Neuronal stem cell (in vitro differentiated cells): ENCODE data around the gene CRYBG2.
A peak's percentile ranks its signal among the peaks of the same experiment; 100 is the strongest.

Experiments used
- DNase-seq: peaks from one replicate; pipeline ENCODE4 v3.0.0-alpha.2; 2013; ENCODE audit warnings: low spot score
- H2AFZ ChIP-seq: one replicate; pipeline ENCODE4 v1.6.1; 2013; ENCODE audit warnings: mild to moderate bottlenecking, low read length, inconsistent platforms
- H2AK5ac ChIP-seq: 2 replicates; pipeline ENCODE4 v1.6.1; 2013; ENCODE audit warnings: low read depth, mild to moderate bottlenecking, inconsistent platforms, low read length, moderate library complexity, mixed read lengths
- H2BK120ac ChIP-seq: 2 replicates; pipeline ENCODE4 v1.6.1; 2013; ENCODE audit warnings: low read depth, mild to moderate bottlenecking, inconsistent platforms, low read length, moderate library complexity, mixed read lengths
- H2BK12ac ChIP-seq: one replicate; pipeline ENCODE4 v1.6.1; 2013; ENCODE audit warnings: low read length, inconsistent platforms
- H2BK15ac ChIP-seq: 2 replicates; pipeline ENCODE4 v1.6.1; 2013; ENCODE audit warnings: mild to moderate bottlenecking, low read length, inconsistent platforms, mixed read lengths
- H2BK5ac ChIP-seq: one replicate; pipeline ENCODE4 v1.6.1; 2013; ENCODE audit warnings: inconsistent platforms, mild to moderate bottlenecking, low read length, moderate library complexity
- H3K14ac ChIP-seq: one replicate; pipeline ENCODE4 v1.6.1; 2013; ENCODE audit warnings: low read length, inconsistent platforms
- H3K18ac ChIP-seq: 2 replicates; pipeline ENCODE4 v1.6.1; 2013; ENCODE audit warnings: low read length, inconsistent platforms
- H3K23ac ChIP-seq: 2 replicates; pipeline ENCODE4 v1.6.1; 2013; ENCODE audit warnings: low read depth, mild to moderate bottlenecking, mixed read lengths, low read length, inconsistent platforms; ENCODE audit not compliant: poor library complexity
- H3K27ac ChIP-seq: replicated peaks from 3 replicates; pipeline ENCODE4 v1.5.1; 2013; ENCODE audit warnings: low read length, inconsistent platforms
- H3K27me3 ChIP-seq, 3 experiments: 2 replicates each; pipeline ENCODE4 v1.6.1; 2013; ENCODE audit warnings: low read length in 3 of 3, mild to moderate bottlenecking in 2 of 3, inconsistent platforms in 1 of 3, low read depth in 1 of 3, mixed read lengths in 1 of 3, moderate library complexity in 1 of 3; ENCODE audit not compliant: control insufficient read depth in 3 of 3, insufficient read depth in 3 of 3
- H3K36me3 ChIP-seq, 2 donors: replicated peaks in 1 of 2; 2 replicates each; pipeline ENCODE4 v1.6.1; 2013; ENCODE audit warnings: low read length in 2 of 2; ENCODE audit not compliant: control insufficient read depth in 2 of 2, insufficient read depth in 2 of 2
- H3K4ac ChIP-seq: 2 replicates; pipeline ENCODE4 v1.6.1; 2013; ENCODE audit warnings: inconsistent platforms, mild to moderate bottlenecking, low read length, moderate library complexity
- H3K4me1 ChIP-seq, 2 donors: 1 replicate in 1 of 2; 2 replicates in 1 of 2; pipeline ENCODE4 v1.6.1; 2013; ENCODE audit warnings: low read length in 2 of 2, low read depth in 1 of 2; ENCODE audit not compliant: control insufficient read depth in 2 of 2, insufficient read depth in 1 of 2
- H3K4me2 ChIP-seq: one replicate; pipeline ENCODE4 v1.6.1; 2013; ENCODE audit warnings: mild to moderate bottlenecking, low read length, inconsistent platforms; ENCODE audit not compliant: insufficient read depth, poor library complexity, severe bottlenecking
- H3K4me3 ChIP-seq, 2 donors: 2 replicates each; pipeline ENCODE4 v1.5.1; 2013; ENCODE audit warnings: low read length in 2 of 2, mild to moderate bottlenecking in 2 of 2, inconsistent platforms in 1 of 2, moderate library complexity in 1 of 2
- H3K79me1 ChIP-seq: one replicate; pipeline ENCODE4 v1.6.1; 2013; ENCODE audit warnings: low read depth, mild to moderate bottlenecking, inconsistent platforms, low read length, moderate library complexity
- H3K9ac ChIP-seq: one replicate; pipeline ENCODE4 v1.6.1; 2013; ENCODE audit warnings: mild to moderate bottlenecking, low read depth, low read length, inconsistent platforms; ENCODE audit not compliant: poor library complexity
- H3K9me3 ChIP-seq, 2 donors: replicated peaks in 1 of 2; 2 replicates each; pipeline versions ENCODE3 to v1.6.1; 2013; ENCODE audit warnings: low read length in 2 of 2, mild to moderate bottlenecking in 2 of 2, inconsistent platforms in 1 of 2, low read depth in 1 of 2, mixed read lengths in 1 of 2, moderate library complexity in 1 of 2; ENCODE audit not compliant: control insufficient read depth in 2 of 2, insufficient read depth in 1 of 2
- H4K8ac ChIP-seq: one replicate; pipeline ENCODE4 v1.6.1; 2013; ENCODE audit warnings: low read depth, mild to moderate bottlenecking, inconsistent platforms, low read length, moderate library complexity
- H4K91ac ChIP-seq: one replicate; pipeline ENCODE4 v1.6.1; 2013; ENCODE audit warnings: low read length, low read depth, mild to moderate bottlenecking, inconsistent platforms; ENCODE audit not compliant: poor library complexity
- WGBS, 2 donors: extraction: QIAGEN DNeasy Blood & Tissue Kit; methylation state at CpG; one replicate each; pipeline ENCODE4 v1.1.7; 2013; ENCODE audit warnings: missing lambda C conversion rate in 2 of 2, mixed read lengths in 1 of 2; ENCODE audit not compliant: insufficient read length in 2 of 2, insufficient replicate concordance in 1 of 2; ENCODE audit errors: extremely low coverage in 2 of 2; 5-methylcytosine and 5-hydroxymethylcytosine counted together

The CRYBG2 gene

GRCh38 chr1:26370591-26371382 lies 16.9 kb upstream of the CRYBG2 start:
- no CpG with 5 or more reads among the region's 6 CpGs for WGBS, 2 donors
- Histone ChIP-seq H2BK5ac (peak overlapping the region; percentile 61), H3K4me1 (peaks cover 0 to 1% of the 10 kb centered on the region in 2 donors)

GRCh38 chr1:26368486-26368885 lies 14.6 kb upstream of the CRYBG2 start:
- H3K4me3 ChIP-seq, result no peak overlapping the region
- H3K14ac ChIP-seq, result no peak overlapping the region
- peaks cover 0 to 8% (median 0%) of the 10 kb centered on the region in 3 experiments for H3K27me3 ChIP-seq
- H2BK5ac ChIP-seq, result no peak overlapping the region
- no peak overlapping the region for H4K91ac ChIP-seq
- DNase-seq, result no peak
- peaks cover 2 to 3% of the 10 kb centered on the region in 2 donors for H3K4me1 ChIP-seq
- H3K23ac ChIP-seq, result no peak overlapping the region
- no peaks in the 10 kb centered on the region for H3K36me3 ChIP-seq
- peaks cover 2 to 7% of the 10 kb centered on the region in 2 donors for H3K9me3 ChIP-seq
- no peak overlapping the region for H2BK120ac ChIP-seq
- no peak overlapping the region for H2AFZ ChIP-seq
- H2AK5ac ChIP-seq, result no peak overlapping the region
- H2BK12ac ChIP-seq, result no peak overlapping the region
- H2BK15ac ChIP-seq, result no peak overlapping the region
- no CpG with 5 or more reads among the region's 3 CpGs for WGBS, 2 donors
- no peak overlapping the region for H4K8ac ChIP-seq
- no peak overlapping the region for H3K18ac ChIP-seq
- H3K4ac ChIP-seq, result no peak overlapping the region
- no peak overlapping the region for H3K9ac ChIP-seq
- no peak overlapping the region for H3K4me2 ChIP-seq
- no peak overlapping the region for H3K27ac ChIP-seq
- no peaks in the 10 kb centered on the region for H3K79me1 ChIP-seq

More at GRCh38 chr1:26370591-26371382, 16.9 kb upstream of the CRYBG2 start:
- Histone ChIP-seq H3K23ac (no peak overlapping the region), H3K4ac (no peak overlapping the region), H3K79me1 (no peaks in the 10 kb centered on the region), H3K9me3 (peaks cover 2 to 7% of the 10 kb centered on the region in 2 donors), H2AFZ (no peak overlapping the region), H3K27ac (no peak overlapping the region), H3K4me3 (no peak overlapping the region), H4K8ac (no peak overlapping the region), H3K18ac (peak overlapping the region; percentile 54), H2AK5ac (peak overlapping the region; percentile 91), H2BK15ac (peak overlapping the region; percentile 8), H2BK12ac (no peak overlapping the region), H3K14ac (no peak overlapping the region), H4K91ac (peak overlapping the region; percentile 41), H2BK120ac (peak overlapping the region; percentile 54), H3K27me3 (peaks cover 0 to 6% (median 0%) of the 10 kb centered on the region in 3 experiments), H3K36me3 (no peaks in the 10 kb centered on the region), H3K9ac (no peak overlapping the region), H3K4me2 (no peak overlapping the region)
- DNase-seq, result no peak

- WGBS, 2 donors, result no CpG with 5 or more reads among the region's 4 CpGs
- no peaks in the 10 kb centered on the region for H3K79me1 ChIP-seq
- H3K9ac ChIP-seq, result no peak overlapping the region
- H3K27me3 ChIP-seq, result peaks cover 0 to 8% (median 2%) of the 10 kb centered on the region in 3 experiments
- no peak overlapping the region for H3K4me3 ChIP-seq
- H2BK12ac ChIP-seq, result no peak overlapping the region
- no peak overlapping the region for H3K14ac ChIP-seq
- H3K36me3 ChIP-seq, result no peaks in the 10 kb centered on the region
- H3K9me3 ChIP-seq, result peaks cover 2 to 7% of the 10 kb centered on the region in 2 donors
- no peak overlapping the region for H2BK120ac ChIP-seq
- H4K8ac ChIP-seq, result no peak overlapping the region
- H2AK5ac ChIP-seq, result no peak overlapping the region
- H3K18ac ChIP-seq, result no peak overlapping the region
- H4K91ac ChIP-seq, result no peak overlapping the region
- H3K4me1 ChIP-seq, result peaks cover 3 to 4% of the 10 kb centered on the region in 2 donors
- H3K23ac ChIP-seq, result no peak overlapping the region
- no peak overlapping the region for H3K4ac ChIP-seq
- DNase-seq, result no peak
- H2AFZ ChIP-seq, result no peak overlapping the region
- H2BK5ac ChIP-seq, result no peak overlapping the region
- H2BK15ac ChIP-seq, result no peak overlapping the region
- H3K4me2 ChIP-seq, result no peak overlapping the region
- no peak overlapping the region for H3K27ac ChIP-seq
Observed at GRCh38 chr1:26368006-26368405, 14.1 kb upstream of the CRYBG2 start.

GRCh38 chr1:26367441-26367840 lies 13.5 kb upstream of the CRYBG2 start:
- WGBS, 2 donors, result no CpG with 5 or more reads among the region's 6 CpGs
- H2BK120ac ChIP-seq, result no peak overlapping the region

More at GRCh38 chr1:26367441-26367840, 13.5 kb upstream of the CRYBG2 start:
- Histone ChIP-seq H2AK5ac (peak overlapping the region; percentile 39), H3K14ac (no peak overlapping the region), H4K8ac (no peak overlapping the region), H2BK5ac (no peak overlapping the region), H3K79me1 (no peaks in the 10 kb centered on the region), H2BK15ac (peak overlapping the region; percentile 91), H4K91ac (no peak overlapping the region), H3K27ac (no peak overlapping the region), H3K27me3 (peaks cover 0 to 8% (median 3%) of the 10 kb centered on the region in 3 experiments), H3K4me3 (no peak overlapping the region), H3K9me3 (peaks cover 2 to 7% of the 10 kb centered on the region in 2 donors), H3K9ac (no peak overlapping the region), H2AFZ (no peak overlapping the region), H3K4me2 (no peak overlapping the region), H3K36me3 (no peaks in the 10 kb centered on the region), H3K18ac (peak overlapping the region; percentile 65), H3K23ac (peak overlapping the region; percentile 2), H3K4me1 (peaks cover 3 to 4% of the 10 kb centered on the region in 2 donors), H3K4ac (no peak overlapping the region), H2BK12ac (no peak overlapping the region)
- DNase-seq, result no peak
